A549 (cell line): Measurements from ENCODE around the gene IRX3. TPM values are rescaled to one million over a fixed set of nuclear protein-coding genes. Genes with fewer than 3 reads are reported as not detected.

Source experiments
- ATAC-seq, 2 experiments: fragments of 200-7000 bp in 1 of 2; fragments of >200 bp in 1 of 2; cut with Nextera tagmentation in 1 of 2; cut with Tn5 transposase in 1 of 2; 3 replicates each; pipeline versions ENCODE4 v1.8.0 to v1.9.1; 2018 to 2020; ENCODE audit warnings: mild to moderate bottlenecking in 1 of 2, moderate library complexity in 1 of 2
- CTCF ChIA-PET: fragments of 300-600 bp; sonication (Branson Sonifier 250); formaldehyde crosslinking; extraction: SDS; loops from one replicate; lab custom pipeline; 2021; ENCODE audit warnings: antibody characterized with exemption, inconsistent platforms; lab: Yijun Ruan, JAX
- POLR2A ChIA-PET: fragments of 350-600 bp; formaldehyde crosslinking; extraction: SDS; loops from one replicate; lab custom pipeline; 2021; ENCODE audit warnings: antibody characterized with exemption, inconsistent platforms; lab: Yijun Ruan, JAX
- DNase-seq, 2 experiments: peaks; one replicate each; pipeline versions ENCODE4 v3.0.0 to v3.0.0-alpha.2; 2011 to 2016; ENCODE audit warnings: low read depth in 1 of 2, low spot score in 1 of 2
- FAIRE-seq: peaks from 2 replicates; lab custom pipeline; 2011; peaks lifted over from hg19 to GRCh38; lab: Jason Lieb, UNC
- H3K27ac ChIP-seq, 2 experiments: fragments of >200 bp; sonication (Bioruptor Twin); formaldehyde crosslinking; 3 replicates each; pipeline ENCODE4 v1.5.1; 2016 to 2017
- H3K4me1 ChIP-seq: fragments of >200 bp; sonication (Bioruptor Twin); formaldehyde crosslinking; 3 replicates; pipeline ENCODE4 v1.6.1; 2016
- H3K4me2 ChIP-seq: fragments of >200 bp; sonication (Bioruptor Twin); formaldehyde crosslinking; 3 replicates; pipeline ENCODE4 v1.6.1; 2016
- H3K4me3 ChIP-seq: fragments of >200 bp; sonication (Bioruptor Twin); formaldehyde crosslinking; 3 replicates; pipeline ENCODE4 v1.5.1; 2016
- H3K9me3 ChIP-seq: fragments of >200 bp; sonication (Bioruptor Twin); formaldehyde crosslinking; 3 replicates; pipeline ENCODE4 v1.6.1; 2016
- CEBPB ChIP-seq, 2 experiments: fragments of >200 bp in 1 of 2; sonication (Bioruptor Twin) in 1 of 2; formaldehyde crosslinking in 1 of 2; IDR thresholded peaks; 2 replicates each; pipeline ENCODE4 v1.6.1; 2012 to 2016
- EHF ChIP-seq: fragments of 250-450 bp; sonication (Bioruptor Pico); IDR thresholded peaks from 2 replicates; pipeline ENCODE4 v1.5.0; 2020; ENCODE audit warnings: mild to moderate bottlenecking
- FOSB ChIP-seq: fragments of 250-450 bp; sonication (Bioruptor Pico); IDR thresholded peaks from 2 replicates; pipeline ENCODE4 v1.5.0; 2020; ENCODE audit warnings: mild to moderate bottlenecking, moderate library complexity
- HEYL ChIP-seq: fragments of 250-450 bp; sonication (Bioruptor Pico); IDR thresholded peaks from 2 replicates; pipeline ENCODE4 v1.8.0; 2021; ENCODE audit warnings: mild to moderate bottlenecking, moderate library complexity
- HOXB5 ChIP-seq: fragments of 250-450 bp; sonication (Bioruptor Pico); IDR thresholded peaks from 2 replicates; pipeline ENCODE4 v1.5.0; 2020; ENCODE audit warnings: mild to moderate bottlenecking, moderate library complexity
- KDM1A ChIP-seq: fragments of 200-600 bp; sonication (generic); IDR thresholded peaks from 2 replicates; pipeline ENCODE4 v1.6.1; 2016; ENCODE audit warnings: low read depth, mild to moderate bottlenecking
- KDM5A ChIP-seq: fragments of 200-600 bp; sonication (generic); IDR thresholded peaks from 2 replicates; pipeline ENCODE4 v1.6.1; 2016; ENCODE audit warnings: antibody characterized with exemption, mild to moderate bottlenecking
- MAFK ChIP-seq: fragments of 450-650 bp; IDR thresholded peaks from 2 replicates; pipeline ENCODE4 v1.6.1; 2014; ENCODE audit not compliant: partially characterized antibody
- NFE2L2 ChIP-seq: fragments of 150-350 bp; conservative IDR thresholded peaks from 2 replicates; pipeline ENCODE4 v1.6.1; 2014; ENCODE audit warnings: low read length
- RCOR1 ChIP-seq: fragments of 150-350 bp; IDR thresholded peaks from 2 replicates; pipeline ENCODE4 v1.6.1; 2014; ENCODE audit warnings: antibody characterized with exemption, low read length, low read depth
- RNF2 ChIP-seq: fragments of 200-600 bp; sonication (generic); IDR thresholded peaks from 2 replicates; pipeline ENCODE4 v1.6.1; 2016; ENCODE audit warnings: low read depth, mild to moderate bottlenecking, antibody characterized with exemption, moderate library complexity, borderline replicate concordance
- SREBF2 ChIP-seq: fragments of 450-650 bp; IDR thresholded peaks from 2 replicates; pipeline ENCODE4 v1.6.1; 2014; ENCODE audit warnings: mild to moderate bottlenecking, moderate library complexity
- ZFP36 ChIP-seq: fragments of 450-650 bp; IDR thresholded peaks from 2 replicates; pipeline ENCODE4 v1.6.1; 2014; ENCODE audit warnings: borderline replicate concordance; ENCODE audit not compliant: partially characterized antibody
- ZNF302 ChIP-seq: fragments of 250-450 bp; sonication (Bioruptor Pico); IDR thresholded peaks from 2 replicates; pipeline ENCODE4 v1.9.0; 2021; ENCODE audit warnings: inconsistent platforms, mild to moderate bottlenecking, moderate library complexity
- ZSCAN20 ChIP-seq: fragments of 250-450 bp; sonication (Bioruptor Pico); IDR thresholded peaks from 2 replicates; pipeline ENCODE4 v1.8.0; 2022; ENCODE audit warnings: mild to moderate bottlenecking, moderate library complexity
- WGBS: methylation state at CpG from one replicate; pipeline ENCODE4 v1.1.6; 2017; ENCODE audit errors: missing lambda C conversion rate; 5-methylcytosine and 5-hydroxymethylcytosine counted together
- polyA plus RNA-seq, 4 experiments: library from polyadenylated mRNA; depleted of rRNA in 3 of 4; stranded (reverse); fragments of >200 nt; fragmentation: RNase III in 1 of 4; extraction: RNeasy Plus Mini Kit Qiagen cat#74134 plus additional on column Dnase treatment in 1 of 4; gene quantifications; 2 replicates in 3 of 4; 3 replicates in 1 of 4; pipeline ENCODE4 v1.2.3, GENCODE V29; 2011 to 2017
- TF ChIP-seq, protein P1 (sequence below): fragments of >200 bp; sonication (Bioruptor Twin); formaldehyde crosslinking; IDR thresholded peaks from 2 replicates; pipeline ENCODE4 v1.6.1; 2016
- TF ChIP-seq, protein P2 (sequence below): fragments of 200-600 bp; sonication (generic); IDR thresholded peaks from 2 replicates; pipeline ENCODE4 v1.6.1; 2016; ENCODE audit warnings: antibody characterized with exemption, mild to moderate bottlenecking, moderate library complexity

The IRX3 gene
- polyA plus RNA-seq, 2 of the 4 experiments (the other 2 are of a cell fraction): 1.7 to 3.2 TPM

DNA sequence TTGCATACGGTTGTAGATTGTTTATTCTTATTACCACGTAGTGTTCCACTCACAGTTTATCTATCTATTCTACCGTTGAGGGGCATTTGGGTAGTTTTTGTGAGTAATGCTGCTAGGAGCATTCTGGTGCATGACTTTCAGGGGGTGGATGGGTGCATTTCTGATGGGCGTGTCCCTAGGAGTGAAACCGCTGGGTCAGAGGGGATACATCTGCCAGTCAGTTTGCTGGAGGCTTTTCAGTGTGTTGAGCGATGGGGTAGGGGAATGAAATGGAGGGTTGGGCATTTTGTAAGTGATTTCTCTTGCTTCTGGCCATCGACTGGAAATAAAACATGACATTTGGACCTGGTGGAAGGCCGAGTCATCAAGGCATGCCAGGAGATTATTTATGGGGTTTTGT, 17.0 kb upstream of the IRX3 start:
- FAIRE-seq: no peak
- no peak overlapping the region for H3K27ac ChIP-seq
- 28% methylated on average over 8 of the region's 8 CpGs for WGBS
- DNase-seq: no peak
- no peaks in the 10 kb centered on the region for H3K4me1 ChIP-seq
- H3K9me3 ChIP-seq: 0 out of 3 replicates have a peak, but pooled peaks cover 4% of the 10 kb centered on the region
- ChIA-PET CTCF (interaction anchor here (1.0 kb wide), 1 partner anchor 207 kb away, joined by 3 read pairs; no protein-coding TSS in a partner anchor), POLR2A (no interaction called here)
- no peak overlapping the region for H3K4me2 ChIP-seq
- no peak overlapping the region for H3K4me3 ChIP-seq
- TF ChIP-seq HEYL: no peak
- no peak for TF ChIP-seq HOXB5 (CRISPR knock-in tag)
- no peak for TF ChIP-seq SREBF2
- TF ChIP-seq, all 56 proteins: peak for 0
- no peak for ATAC-seq

DNA sequence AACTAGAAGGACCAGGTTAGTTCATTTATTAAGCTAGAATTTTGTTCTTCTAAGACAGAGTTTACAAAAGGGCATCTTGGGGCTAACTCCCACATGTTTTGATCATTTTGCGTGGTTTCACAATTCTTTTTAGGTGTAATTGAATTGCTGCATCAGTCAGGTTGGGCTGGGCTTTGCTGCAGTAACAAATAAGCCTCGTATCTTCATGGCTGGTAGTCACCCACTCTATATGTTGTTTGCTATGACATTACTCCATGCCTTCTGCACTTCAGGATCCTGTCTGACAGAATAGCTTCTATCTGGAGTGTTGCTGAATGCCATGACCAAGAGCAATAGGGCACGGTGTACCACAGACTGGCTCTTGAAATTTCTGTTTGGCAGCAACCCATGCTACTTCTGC, 10.6 kb upstream of the IRX3 start:
- no peaks in the 10 kb centered on the region for H3K4me1 ChIP-seq
- no peak overlapping the region for H3K4me2 ChIP-seq
- TF ChIP-seq EHF (CRISPR knock-in tag) (no peak), RNF2 (no peak), KDM1A (no peak), KDM5A (no peak), MAFK (no peak)
- TF ChIP-seq, protein P1, sequence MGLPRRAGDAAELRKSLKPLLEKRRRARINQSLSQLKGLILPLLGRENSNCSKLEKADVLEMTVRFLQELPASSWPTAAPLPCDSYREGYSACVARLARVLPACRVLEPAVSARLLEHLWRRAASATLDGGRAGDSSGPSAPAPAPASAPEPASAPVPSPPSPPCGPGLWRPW: no peak
- DNase-seq: no peak
- no peak overlapping the region for H3K27ac ChIP-seq
- 5% methylated on average over 3 of the region's 3 CpGs for WGBS
- ChIA-PET POLR2A (no interaction called here), CTCF (no interaction called here)
- peaks cover 19% of the 10 kb centered on the region for H3K9me3 ChIP-seq
- no peak overlapping the region for H3K4me3 ChIP-seq
- ATAC-seq: no peak
- no peak for FAIRE-seq

DNA sequence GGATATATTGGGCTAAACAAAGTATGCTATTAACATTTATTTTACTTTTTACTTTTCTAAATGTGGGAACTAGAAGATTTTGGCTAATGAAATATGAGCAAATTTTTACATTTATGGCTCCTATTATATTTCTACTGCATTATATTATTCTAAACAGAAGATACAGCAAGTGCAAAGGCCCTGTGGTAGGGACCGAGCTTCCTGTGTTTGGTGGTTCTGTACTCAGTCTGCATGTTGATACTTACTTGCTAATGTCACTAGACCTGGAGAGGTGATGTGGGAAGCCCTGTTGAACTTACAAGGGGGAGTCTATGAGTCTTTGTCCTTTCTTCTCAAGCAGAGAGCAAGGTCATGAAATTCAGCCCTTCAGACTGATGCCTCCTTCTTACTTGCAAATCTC, 10.0 kb upstream of the IRX3 start:
- ChIA-PET POLR2A (no interaction called here), CTCF (no interaction called here)
- TF ChIP-seq, protein P2, sequence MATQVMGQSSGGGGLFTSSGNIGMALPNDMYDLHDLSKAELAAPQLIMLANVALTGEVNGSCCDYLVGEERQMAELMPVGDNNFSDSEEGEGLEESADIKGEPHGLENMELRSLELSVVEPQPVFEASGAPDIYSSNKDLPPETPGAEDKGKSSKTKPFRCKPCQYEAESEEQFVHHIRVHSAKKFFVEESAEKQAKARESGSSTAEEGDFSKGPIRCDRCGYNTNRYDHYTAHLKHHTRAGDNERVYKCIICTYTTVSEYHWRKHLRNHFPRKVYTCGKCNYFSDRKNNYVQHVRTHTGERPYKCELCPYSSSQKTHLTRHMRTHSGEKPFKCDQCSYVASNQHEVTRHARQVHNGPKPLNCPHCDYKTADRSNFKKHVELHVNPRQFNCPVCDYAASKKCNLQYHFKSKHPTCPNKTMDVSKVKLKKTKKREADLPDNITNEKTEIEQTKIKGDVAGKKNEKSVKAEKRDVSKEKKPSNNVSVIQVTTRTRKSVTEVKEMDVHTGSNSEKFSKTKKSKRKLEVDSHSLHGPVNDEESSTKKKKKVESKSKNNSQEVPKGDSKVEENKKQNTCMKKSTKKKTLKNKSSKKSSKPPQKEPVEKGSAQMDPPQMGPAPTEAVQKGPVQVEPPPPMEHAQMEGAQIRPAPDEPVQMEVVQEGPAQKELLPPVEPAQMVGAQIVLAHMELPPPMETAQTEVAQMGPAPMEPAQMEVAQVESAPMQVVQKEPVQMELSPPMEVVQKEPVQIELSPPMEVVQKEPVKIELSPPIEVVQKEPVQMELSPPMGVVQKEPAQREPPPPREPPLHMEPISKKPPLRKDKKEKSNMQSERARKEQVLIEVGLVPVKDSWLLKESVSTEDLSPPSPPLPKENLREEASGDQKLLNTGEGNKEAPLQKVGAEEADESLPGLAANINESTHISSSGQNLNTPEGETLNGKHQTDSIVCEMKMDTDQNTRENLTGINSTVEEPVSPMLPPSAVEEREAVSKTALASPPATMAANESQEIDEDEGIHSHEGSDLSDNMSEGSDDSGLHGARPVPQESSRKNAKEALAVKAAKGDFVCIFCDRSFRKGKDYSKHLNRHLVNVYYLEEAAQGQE: no peak
- TF ChIP-seq CEBPB (IDR thresholded peaks at IDR 0.05): no peak
- no peak for TF ChIP-seq ZNF302 (CRISPR knock-in tag)
- no peak for TF ChIP-seq ZFP36
- no peak for TF ChIP-seq RCOR1
- TF ChIP-seq ZSCAN20: no peak
- no peak for TF ChIP-seq FOSB (CRISPR knock-in tag)
- TF ChIP-seq NFE2L2: no peak
- no peak for DNase-seq
- no peak overlapping the region for H3K27ac ChIP-seq
- peaks cover 19% of the 10 kb centered on the region for H3K9me3 ChIP-seq
- 4% methylated on average over 1 of the region's 1 CpG for WGBS
- FAIRE-seq: no peak
- H3K4me1 ChIP-seq: no peaks in the 10 kb centered on the region
- ATAC-seq: no peak
- H3K4me3 ChIP-seq: no peak overlapping the region
- H3K4me2 ChIP-seq: no peak overlapping the region
